HL-60 (cell line): ENCODE results near the gene RAD23A.

Source experiments
- GABPA ChIP-seq: IDR thresholded peaks from 2 replicates; pipeline ENCODE4 v1.6.1; 2012; ENCODE audit warnings: low read depth
- POLR2AphosphoS5 ChIP-seq: IDR thresholded peaks from 2 replicates; pipeline ENCODE4 v1.6.1; 2012; ENCODE audit warnings: low read depth
- REST ChIP-seq: IDR thresholded peaks from 2 replicates; pipeline ENCODE4 v1.6.1; 2012; ENCODE audit warnings: low read depth; ENCODE audit not compliant: insufficient replicate concordance
- SPI1 ChIP-seq: IDR thresholded peaks from 2 replicates; pipeline ENCODE4 v1.6.1; 2012; ENCODE audit warnings: low read depth, mild to moderate bottlenecking, borderline replicate concordance
- TF ChIP-seq, protein P1 (sequence below): IDR thresholded peaks from one replicate; pipeline ENCODE4 v1.5.1; 2011; ENCODE audit warnings: low read length, control low read depth, inconsistent platforms; ENCODE audit not compliant: insufficient read depth

DNA sequence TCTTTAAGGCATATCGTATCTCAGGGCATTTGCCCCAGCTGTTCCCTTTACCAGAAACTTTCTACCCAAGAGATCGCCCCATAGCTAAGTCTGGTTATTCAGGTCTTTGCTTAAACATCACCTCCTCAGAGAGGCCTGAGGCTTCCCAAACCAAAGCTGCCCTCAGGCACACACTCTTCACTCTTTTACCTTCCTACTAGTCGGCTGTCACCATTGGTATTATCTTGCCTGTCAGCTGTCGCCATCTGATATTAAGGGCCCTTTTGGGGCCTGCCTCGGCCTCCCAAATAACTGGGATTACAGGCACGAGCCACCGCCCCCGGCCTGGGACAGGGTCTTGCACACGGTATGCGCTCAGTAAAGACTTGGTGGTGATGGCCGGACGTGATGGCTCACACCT lies 10.3 kb downstream of the RAD23A start:
- TF ChIP-seq, protein P1, sequence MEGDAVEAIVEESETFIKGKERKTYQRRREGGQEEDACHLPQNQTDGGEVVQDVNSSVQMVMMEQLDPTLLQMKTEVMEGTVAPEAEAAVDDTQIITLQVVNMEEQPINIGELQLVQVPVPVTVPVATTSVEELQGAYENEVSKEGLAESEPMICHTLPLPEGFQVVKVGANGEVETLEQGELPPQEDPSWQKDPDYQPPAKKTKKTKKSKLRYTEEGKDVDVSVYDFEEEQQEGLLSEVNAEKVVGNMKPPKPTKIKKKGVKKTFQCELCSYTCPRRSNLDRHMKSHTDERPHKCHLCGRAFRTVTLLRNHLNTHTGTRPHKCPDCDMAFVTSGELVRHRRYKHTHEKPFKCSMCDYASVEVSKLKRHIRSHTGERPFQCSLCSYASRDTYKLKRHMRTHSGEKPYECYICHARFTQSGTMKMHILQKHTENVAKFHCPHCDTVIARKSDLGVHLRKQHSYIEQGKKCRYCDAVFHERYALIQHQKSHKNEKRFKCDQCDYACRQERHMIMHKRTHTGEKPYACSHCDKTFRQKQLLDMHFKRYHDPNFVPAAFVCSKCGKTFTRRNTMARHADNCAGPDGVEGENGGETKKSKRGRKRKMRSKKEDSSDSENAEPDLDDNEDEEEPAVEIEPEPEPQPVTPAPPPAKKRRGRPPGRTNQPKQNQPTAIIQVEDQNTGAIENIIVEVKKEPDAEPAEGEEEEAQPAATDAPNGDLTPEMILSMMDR = no peak
- no peak for TF ChIP-seq REST
- no peak for TF ChIP-seq GABPA
- no peak for TF ChIP-seq SPI1
- TF ChIP-seq POLR2AphosphoS5 = no peak
